Stomach smooth muscle (tissue), 2 donors: ENCODE data around the gene UBXN11.

Experiments used
- H3K27ac ChIP-seq: one replicate; pipeline ENCODE4 v1.7.0; 2013; ENCODE audit warnings: mild to moderate bottlenecking, low read length, inconsistent platforms
- H3K27me3 ChIP-seq, 2 donors: one replicate each; pipeline ENCODE4 v1.7.0; 2013; ENCODE audit warnings: low read length in 2 of 2; ENCODE audit not compliant: insufficient read depth in 2 of 2, control insufficient read depth in 1 of 2
- H3K36me3 ChIP-seq, 2 donors: one replicate each; pipeline ENCODE4 v1.7.0; 2013; ENCODE audit warnings: low read length in 2 of 2; ENCODE audit not compliant: control insufficient read depth in 2 of 2, insufficient read depth in 2 of 2
- H3K4me1 ChIP-seq: one replicate; pipeline ENCODE4 v1.7.0; 2013; ENCODE audit warnings: low read length; ENCODE audit not compliant: control insufficient read depth, insufficient read depth
- H3K4me3 ChIP-seq, 2 donors: one replicate each; pipeline ENCODE4 v1.7.0; 2013; ENCODE audit warnings: low read length in 2 of 2
- H3K9ac ChIP-seq, 2 donors: one replicate each; pipeline ENCODE4 v1.7.0; 2013; ENCODE audit warnings: low read length in 2 of 2, mild to moderate bottlenecking in 1 of 2
- H3K9me3 ChIP-seq, 2 donors: one replicate each; pipeline ENCODE4 v1.7.0; 2013; ENCODE audit warnings: low read length in 2 of 2; ENCODE audit not compliant: control insufficient read depth in 2 of 2
- donor health status: healthy.
- donor health status: Pancreatic carcinoma.

UBXN11 gene

DNA sequence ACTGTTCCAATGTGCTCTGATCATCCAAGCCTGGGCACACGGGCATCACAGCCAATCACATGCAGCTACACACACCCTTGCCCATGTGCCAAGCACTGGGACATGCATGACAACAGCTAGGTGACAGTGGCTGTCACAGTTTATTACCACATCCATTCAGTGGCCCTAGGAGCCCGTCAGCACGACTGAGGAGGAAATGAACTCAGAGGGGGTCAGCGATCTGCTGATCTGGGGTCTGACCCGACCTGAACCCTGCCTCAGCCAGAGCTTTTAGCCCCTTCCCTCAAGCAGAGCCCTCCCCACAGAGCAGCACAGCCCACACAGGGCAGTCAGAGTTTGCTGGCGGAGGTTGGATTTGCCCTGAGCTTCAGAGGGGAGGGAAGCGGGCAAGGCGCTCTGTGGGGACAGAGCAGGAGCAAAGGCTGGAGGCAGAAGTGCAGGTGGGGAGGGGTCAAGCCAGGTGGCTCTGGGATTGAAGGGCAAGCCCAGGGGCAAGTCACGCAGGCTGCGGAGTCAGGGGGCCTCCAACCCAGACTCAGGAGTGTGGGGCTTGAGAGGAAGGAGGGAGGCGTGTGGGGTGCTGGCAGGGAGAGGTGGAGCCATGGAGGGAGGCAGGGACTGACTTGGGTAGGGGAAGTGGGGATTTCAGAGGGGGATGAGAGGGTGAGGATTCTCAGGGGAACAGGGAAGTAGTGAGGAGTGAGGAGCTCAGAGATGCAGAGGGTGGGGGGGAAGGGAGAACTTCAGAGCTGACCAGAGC, 16.1 kb downstream of the UBXN11 start:
- H3K4me1 ChIP-seq: peaks cover 15% of the 10 kb centered on the region
- H3K9me3 ChIP-seq: no peaks in the 10 kb centered on the region
- no peak overlapping the region for H3K27ac ChIP-seq
- H3K4me3 ChIP-seq: no peak overlapping the region
- no peak overlapping the region for H3K9ac ChIP-seq
- no peaks in the 10 kb centered on the region for H3K36me3 ChIP-seq
- H3K27me3 ChIP-seq: no peaks in the 10 kb centered on the region

DNA sequence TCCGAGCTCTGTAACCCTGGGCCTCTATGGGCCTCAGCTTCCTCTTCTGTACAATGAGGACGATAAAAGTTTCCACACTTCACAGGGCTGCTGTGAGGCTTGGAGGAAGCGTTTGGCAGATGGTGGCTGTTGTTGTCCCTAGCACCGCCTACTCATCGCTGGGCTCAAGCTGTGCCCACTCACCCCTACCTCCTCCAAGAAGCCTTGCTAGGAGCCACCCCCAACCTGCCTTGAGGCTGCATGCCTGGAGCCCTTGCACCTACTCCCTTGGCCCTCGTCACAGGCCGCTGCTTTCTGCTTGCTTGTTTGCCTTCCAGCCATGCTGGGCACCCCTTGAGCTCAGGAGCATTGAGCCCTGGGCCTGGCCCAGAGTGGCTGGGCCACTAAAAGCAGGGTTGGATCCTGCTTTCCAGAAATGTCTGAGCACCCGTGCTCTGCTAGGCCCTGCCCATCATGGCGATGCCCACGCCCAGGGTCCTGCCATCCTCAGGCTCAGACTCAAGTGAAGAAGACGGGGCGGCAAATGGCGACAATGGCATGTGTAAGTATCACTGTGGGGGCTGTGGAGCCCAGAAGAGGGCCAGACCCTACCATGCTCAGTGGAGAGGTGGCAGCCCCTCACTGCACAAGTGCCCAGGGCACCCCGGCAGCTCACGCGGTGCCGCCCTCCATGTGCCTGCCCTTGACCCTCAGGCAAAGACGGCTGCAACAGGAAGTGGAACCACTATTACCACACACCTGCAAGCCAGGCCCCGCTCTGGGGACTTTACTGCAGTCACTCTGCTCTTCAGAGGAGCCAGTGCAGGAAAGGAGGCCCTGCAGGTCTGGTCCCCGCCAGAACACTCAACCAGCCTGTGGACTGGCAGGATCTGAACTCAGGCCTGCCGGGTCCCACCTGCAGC, 17.0 kb downstream of the UBXN11 start:
- H3K4me1 ChIP-seq: peaks cover 23% of the 10 kb centered on the region
- no peak overlapping the region for H3K27ac ChIP-seq
- H3K9me3 ChIP-seq: no peaks in the 10 kb centered on the region
- H3K36me3 ChIP-seq: no peaks in the 10 kb centered on the region
- no peak overlapping the region for H3K4me3 ChIP-seq
- H3K27me3 ChIP-seq: no peaks in the 10 kb centered on the region
- H3K9ac ChIP-seq: no peak overlapping the region

DNA sequence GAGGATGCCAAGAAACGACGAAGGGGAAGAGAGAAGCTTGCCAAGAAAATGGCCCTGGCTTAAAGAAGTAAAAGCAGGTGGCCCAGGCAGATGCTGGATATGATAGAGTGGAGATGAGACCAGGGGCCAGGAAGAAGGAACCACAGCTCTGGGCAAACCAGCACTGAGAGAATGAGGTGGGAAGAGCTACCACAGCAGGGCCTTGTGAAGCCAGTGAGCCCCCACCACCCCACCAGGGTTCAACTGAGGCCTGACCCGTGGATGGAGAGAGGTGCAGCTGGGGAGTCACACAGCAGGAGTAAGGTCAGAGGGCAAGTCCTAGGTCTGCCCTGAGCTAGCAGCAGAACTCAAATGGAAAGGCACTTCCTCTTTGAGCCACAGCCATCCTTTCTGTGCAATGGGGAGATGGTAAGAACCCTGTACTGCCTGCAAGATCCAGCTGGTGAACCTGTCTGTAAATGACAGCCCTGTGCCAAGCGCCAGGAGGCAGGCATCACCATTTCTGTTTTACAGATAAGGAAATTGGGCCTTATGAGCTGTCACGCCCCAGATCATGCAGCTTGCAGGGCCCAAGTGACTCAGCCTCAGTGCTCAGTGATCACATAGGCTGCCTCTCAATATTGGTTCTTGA, 18.0 kb downstream of the UBXN11 start:
- no peaks in the 10 kb centered on the region for H3K9me3 ChIP-seq
- H3K27ac ChIP-seq: peak overlapping the region; percentile 18
- no peak overlapping the region for H3K4me3 ChIP-seq
- H3K36me3 ChIP-seq: no peaks in the 10 kb centered on the region
- no peak overlapping the region for H3K9ac ChIP-seq
- H3K4me1 ChIP-seq: peaks cover 25% of the 10 kb centered on the region
- H3K27me3 ChIP-seq: no peaks in the 10 kb centered on the region

DNA sequence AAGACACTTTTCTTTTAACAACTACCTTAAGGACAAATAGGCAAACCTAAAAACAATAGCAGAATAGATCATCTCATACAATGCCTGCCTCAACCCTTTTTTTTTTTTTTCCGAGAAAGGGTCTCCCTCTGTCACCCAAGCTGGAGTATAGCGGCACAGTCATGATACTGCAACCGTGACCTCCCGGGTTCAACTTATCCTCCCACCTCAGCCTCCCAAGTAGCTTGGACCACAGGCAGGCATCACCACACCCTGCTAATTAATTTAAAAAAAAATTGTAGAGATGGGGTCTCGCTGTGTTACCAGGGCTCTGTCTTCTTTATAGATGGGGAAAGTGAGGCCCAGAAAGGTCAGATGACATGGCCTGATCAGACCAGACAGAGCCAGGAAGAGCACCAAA, 18.6 kb downstream of the UBXN11 start:
- Histone ChIP-seq H3K27ac (peak overlapping the region; percentile 18), H3K27me3 (no peaks in the 10 kb centered on the region), H3K9ac (no peak overlapping the region), H3K4me1 (peaks cover 25% of the 10 kb centered on the region), H3K9me3 (no peaks in the 10 kb centered on the region), H3K4me3 (no peak overlapping the region), H3K36me3 (no peaks in the 10 kb centered on the region)

DNA sequence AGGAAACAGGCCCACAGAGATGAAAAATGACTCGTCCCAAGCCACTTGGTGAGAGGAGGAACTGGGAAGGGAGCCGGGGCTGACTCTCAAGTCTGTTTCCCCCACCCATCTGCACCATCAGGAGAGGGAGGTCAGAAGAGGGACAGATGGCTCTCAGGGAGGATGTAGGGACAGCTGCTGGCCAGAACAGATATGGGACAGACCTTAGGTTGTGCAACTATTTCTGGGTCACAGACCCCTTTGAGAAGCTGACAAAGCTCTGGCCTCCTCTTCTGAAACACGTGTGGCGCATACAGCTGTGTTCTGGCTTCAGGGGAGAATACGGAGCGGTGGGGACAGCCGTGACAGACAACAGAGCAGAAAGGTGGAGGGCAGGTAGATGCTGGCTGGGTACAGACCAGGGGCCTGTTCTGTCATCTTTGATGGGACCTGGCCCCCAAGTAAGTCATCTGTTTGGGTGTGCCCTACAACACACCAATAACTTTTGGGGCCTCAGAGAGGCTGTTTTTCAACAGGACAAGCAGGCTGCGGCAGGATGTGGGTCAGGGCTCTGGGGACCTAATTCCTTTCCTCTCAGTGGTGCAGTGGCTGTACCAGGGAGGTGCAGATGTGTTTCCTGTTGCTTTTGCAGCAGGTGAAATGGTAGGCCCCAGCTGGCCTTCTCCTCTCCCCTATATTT, 19.3 kb downstream of the UBXN11 start:
- Histone ChIP-seq H3K36me3 (no peaks in the 10 kb centered on the region), H3K27me3 (no peaks in the 10 kb centered on the region), H3K4me3 (no peak overlapping the region), H3K9me3 (no peaks in the 10 kb centered on the region), H3K4me1 (peaks cover 28% of the 10 kb centered on the region), H3K27ac (no peak overlapping the region), H3K9ac (peak overlapping the region in 1 of 2 donors; percentile 9)

DNA sequence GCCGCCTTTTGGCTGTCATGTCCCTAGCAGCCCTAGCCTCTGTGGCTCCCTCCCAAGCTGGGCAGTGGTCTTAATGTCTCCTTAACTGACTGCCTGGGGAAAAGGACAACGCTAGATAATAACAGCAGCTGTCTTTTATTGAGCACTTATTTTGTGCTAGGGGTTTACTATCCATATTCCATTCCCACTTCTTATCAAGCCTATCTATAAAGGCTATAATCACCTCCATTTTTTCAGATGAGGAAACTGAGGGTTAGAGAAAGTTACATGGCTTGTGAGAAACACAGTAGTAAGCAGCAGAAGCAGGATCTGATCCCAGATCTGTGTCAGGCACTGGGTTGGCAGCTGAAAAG, 20.4 kb downstream of the UBXN11 start:
- no peaks in the 10 kb centered on the region for H3K36me3 ChIP-seq
- no peak overlapping the region for H3K9ac ChIP-seq
- no peak overlapping the region for H3K4me3 ChIP-seq
- no peak overlapping the region for H3K27ac ChIP-seq
- H3K27me3 ChIP-seq: no peaks in the 10 kb centered on the region
- H3K9me3 ChIP-seq: no peaks in the 10 kb centered on the region
- peaks cover 38% of the 10 kb centered on the region for H3K4me1 ChIP-seq

DNA sequence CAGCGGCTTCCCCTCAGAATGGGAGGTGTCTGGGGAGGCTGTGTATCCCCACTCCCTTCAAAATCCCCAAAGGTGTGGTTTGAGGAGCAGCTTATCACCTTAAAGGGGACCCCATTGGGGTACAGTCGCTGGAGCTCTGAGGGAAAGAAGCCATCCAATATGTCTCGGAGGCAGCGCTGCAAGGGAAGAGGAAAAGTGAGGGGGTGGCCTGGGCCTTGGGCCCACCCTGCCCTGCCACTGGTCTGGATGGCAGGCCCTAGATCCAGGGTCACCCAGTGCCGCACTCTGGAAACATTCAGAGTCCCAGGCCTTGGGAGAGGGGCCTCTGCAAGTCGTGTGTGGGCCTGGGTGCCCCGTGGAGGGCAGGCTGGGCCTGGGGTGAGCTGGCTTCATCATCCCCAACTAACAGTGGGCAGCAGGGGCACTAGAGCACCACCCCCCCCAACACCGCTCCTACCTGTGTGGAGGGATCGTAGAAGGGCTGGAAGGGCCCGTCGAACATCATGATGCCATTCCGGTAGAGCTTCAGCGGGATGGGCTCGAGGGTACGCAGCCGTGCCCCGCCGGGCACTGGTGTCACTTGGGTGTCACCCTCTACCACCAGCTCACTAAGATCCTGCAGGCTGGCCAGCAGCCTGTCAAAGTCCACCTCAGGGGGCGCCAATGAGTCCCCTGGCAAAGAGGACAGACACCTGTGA, 20.9 kb downstream of the UBXN11 start:
- Histone ChIP-seq H3K4me1 (peaks cover 43% of the 10 kb centered on the region), H3K9ac (no peak overlapping the region), H3K4me3 (no peak overlapping the region), H3K27me3 (no peaks in the 10 kb centered on the region), H3K27ac (no peak overlapping the region), H3K36me3 (no peaks in the 10 kb centered on the region), H3K9me3 (no peaks in the 10 kb centered on the region)

DNA sequence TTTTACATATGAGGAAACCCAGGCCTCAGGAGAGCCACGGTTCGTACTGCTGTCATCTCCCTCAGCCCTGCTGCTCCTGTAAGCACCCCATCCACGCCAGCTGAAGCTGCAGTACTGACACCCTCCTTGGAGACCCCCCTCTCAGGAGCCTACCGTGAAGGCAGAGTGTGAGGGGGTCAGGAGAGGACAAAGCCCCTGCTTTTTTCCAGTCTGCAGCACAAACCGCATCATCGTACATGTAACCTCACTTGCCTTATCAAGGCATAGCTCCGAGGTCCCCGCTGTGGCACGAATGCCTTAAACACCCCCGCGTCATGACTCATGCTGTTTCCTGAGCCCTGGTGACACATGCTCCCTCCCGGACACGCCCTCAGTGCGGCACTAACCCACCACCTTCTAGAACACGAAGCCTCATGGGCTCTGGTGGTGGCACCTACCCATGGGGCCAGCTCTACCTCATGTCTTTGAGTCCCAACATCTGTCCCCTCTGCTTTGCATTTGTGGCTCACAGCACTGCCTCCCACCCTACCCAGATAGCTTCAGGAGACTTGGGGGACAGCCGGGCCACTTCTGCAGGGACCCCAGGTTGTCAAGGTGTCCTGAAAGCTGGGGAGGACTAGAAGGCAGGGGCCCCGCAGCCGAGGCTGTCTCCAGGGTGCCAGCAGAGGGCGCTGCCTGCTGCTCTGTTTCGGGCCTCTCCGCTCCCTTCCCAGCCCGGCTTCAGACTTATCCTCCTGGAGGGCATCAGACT, 21.7 kb downstream of the UBXN11 start:
- Histone ChIP-seq H3K27ac (no peak overlapping the region), H3K4me1 (peaks cover 47% of the 10 kb centered on the region), H3K9me3 (no peaks in the 10 kb centered on the region), H3K9ac (no peak overlapping the region), H3K27me3 (no peaks in the 10 kb centered on the region), H3K4me3 (no peak overlapping the region), H3K36me3 (no peaks in the 10 kb centered on the region)

DNA sequence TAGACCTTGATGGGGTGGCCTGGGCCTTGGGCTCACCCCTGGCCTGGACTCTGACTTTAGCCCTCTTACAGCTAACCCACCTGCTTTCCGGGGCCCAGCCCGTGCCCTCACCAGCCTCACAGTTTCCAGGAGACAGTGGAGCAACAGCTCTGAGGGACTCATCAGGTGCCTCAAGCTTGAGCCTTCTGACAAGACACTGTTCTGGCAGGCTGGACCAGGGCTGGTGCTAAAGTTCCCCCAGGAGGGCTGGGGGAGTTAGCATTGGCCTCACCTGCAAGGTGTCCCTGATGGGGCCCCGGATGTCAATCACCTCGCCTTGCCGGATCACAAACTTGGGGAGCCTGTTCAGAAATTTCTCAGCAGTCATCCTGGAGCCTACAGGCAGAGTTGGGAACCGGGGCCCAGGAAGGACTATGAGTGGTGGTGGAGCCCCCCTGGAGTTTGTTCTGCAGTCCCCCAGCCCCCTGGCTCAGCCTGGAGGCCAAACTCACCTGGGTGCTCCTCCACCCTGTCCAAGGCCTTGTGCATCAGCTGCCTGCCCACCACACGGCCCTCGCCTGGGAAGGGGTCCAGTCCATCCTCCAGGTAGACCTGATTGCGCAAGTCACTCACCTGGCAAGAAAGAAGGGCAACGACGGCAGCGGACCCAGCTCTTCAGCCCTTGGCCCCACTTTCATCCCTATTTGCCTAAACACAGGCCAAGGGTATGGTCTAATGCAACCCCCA, 22.4 kb downstream of the UBXN11 start:
- no peak overlapping the region for H3K27ac ChIP-seq
- H3K36me3 ChIP-seq: no peaks in the 10 kb centered on the region
- no peak overlapping the region for H3K4me3 ChIP-seq
- H3K27me3 ChIP-seq: no peaks in the 10 kb centered on the region
- H3K9me3 ChIP-seq: no peaks in the 10 kb centered on the region
- peaks cover 51% of the 10 kb centered on the region for H3K4me1 ChIP-seq
- H3K9ac ChIP-seq: no peak overlapping the region
